ENCODE measurements around the gene TXNL4B.

TXNL4B gene

GRCh38 chr16:72131036-72131435 is 37.6 kb upstream of the TXNL4B start:
- CTCF ChIA-PET = interaction anchor here (1.6 kb wide), 1 partner anchor 111 kb away, joined by 3 read pairs; no protein-coding TSS in a partner anchor

DNA sequence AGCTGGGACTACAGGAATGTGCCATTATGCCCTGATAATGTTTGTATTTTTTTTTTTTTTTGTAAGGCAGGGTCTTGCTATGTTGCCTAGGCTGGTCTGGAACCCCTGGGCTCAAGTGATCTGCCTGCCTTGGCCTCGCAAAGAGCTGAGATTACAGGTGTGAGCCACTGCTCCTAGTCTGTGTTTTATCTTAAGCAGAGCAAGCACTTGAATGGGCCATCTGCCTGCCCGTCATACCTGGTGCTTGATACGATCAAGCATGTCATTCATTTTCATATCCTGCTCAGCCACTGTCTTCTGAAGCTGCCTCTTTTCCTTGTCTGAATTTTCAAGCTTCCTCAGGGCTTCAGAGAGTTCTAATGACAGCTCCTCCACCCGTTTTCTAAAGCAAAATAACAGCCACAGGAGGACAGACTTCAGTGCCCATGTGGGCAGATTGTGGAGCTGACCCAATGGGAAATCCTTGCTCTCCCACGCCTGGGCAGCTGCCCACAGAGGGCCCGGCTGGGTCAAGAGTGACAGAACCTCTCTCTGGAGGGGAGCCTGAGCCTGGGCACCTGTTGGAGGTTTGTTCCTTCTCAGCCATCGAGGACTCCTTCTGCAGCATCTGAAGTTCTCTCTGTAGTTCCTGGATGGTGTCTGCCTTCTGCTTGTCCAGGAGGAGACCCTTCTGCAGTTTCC is 36.7 kb upstream of the TXNL4B start:
- no peak overlapping the region for H3K27ac ChIP-seq (ENCODE audit: extremely low read depth, low read depth, low read length)
- no peaks in the 10 kb centered on the region for H3K9me3 ChIP-seq (ENCODE audit: control insufficient read depth, insufficient read depth, low read depth, low read length)
- no peak overlapping the region for H3K4me3 ChIP-seq (ENCODE audit: low read depth, low read length)
- CTCF ChIA-PET = interaction anchor here (0.6 to 1.6 kb wide), 3 partner anchors 20 to 677 kb away, joined by 3 to 4 read pairs (median 3); no protein-coding TSS in a partner anchor
- no peak for TF ChIP-seq ZNF501 (tag by site-specific recombination; IDR thresholded peaks at IDR 0.05)
- TF ChIP-seq ZNF837 (tag by site-specific recombination; IDR thresholded peaks at IDR 0.05) = no peak
- no peak for TF ChIP-seq GFI1B (tag by site-specific recombination; IDR thresholded peaks at IDR 0.05)
- TF ChIP-seq FEZF1 (tag by site-specific recombination; IDR thresholded peaks at IDR 0.05) = no peak
- TF ChIP-seq ZNF133 (tag by site-specific recombination; IDR thresholded peaks at IDR 0.05) = no peak
- TF ChIP-seq EGR2 (tag by site-specific recombination; IDR thresholded peaks at IDR 0.05; ENCODE audit: low read depth) = no peak
- TF ChIP-seq, protein P1, sequence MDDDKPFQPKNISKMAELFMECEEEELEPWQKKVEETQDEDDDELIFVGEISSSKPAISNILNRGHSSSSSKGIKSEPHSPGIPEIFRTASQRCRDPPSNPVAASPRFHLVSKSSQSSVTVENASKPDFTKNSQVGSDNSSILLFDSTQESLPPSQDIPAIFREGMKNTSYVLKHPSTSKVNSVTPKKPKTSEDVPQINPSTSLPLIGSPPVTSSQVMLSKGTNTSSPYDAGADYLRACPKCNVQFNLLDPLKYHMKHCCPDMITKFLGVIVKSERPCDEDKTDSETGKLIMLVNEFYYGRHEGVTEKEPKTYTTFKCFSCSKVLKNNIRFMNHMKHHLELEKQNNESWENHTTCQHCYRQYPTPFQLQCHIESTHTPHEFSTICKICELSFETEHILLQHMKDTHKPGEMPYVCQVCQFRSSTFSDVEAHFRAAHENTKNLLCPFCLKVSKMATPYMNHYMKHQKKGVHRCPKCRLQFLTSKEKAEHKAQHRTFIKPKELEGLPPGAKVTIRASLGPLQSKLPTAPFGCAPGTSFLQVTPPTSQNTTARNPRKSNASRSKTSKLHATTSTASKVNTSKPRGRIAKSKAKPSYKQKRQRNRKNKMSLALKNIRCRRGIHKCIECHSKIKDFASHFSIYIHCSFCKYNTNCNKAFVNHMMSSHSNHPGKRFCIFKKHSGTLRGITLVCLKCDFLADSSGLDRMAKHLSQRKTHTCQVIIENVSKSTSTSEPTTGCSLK (tag by site-specific recombination; IDR thresholded peaks at IDR 0.05) = no peak
- no peak for TF ChIP-seq KLF7 (tag by site-specific recombination; IDR thresholded peaks at IDR 0.05; ENCODE audit: borderline replicate concordance)
- no peak for TF ChIP-seq REPIN1 (tag by site-specific recombination; IDR thresholded peaks at IDR 0.05; ENCODE audit: low read depth)
- no peak for TF ChIP-seq ZNF664 (tag by site-specific recombination; IDR thresholded peaks at IDR 0.05)
- no peak for TF ChIP-seq SCRT2 (tag by site-specific recombination; IDR thresholded peaks at IDR 0.05)
- TF ChIP-seq, protein P2, sequence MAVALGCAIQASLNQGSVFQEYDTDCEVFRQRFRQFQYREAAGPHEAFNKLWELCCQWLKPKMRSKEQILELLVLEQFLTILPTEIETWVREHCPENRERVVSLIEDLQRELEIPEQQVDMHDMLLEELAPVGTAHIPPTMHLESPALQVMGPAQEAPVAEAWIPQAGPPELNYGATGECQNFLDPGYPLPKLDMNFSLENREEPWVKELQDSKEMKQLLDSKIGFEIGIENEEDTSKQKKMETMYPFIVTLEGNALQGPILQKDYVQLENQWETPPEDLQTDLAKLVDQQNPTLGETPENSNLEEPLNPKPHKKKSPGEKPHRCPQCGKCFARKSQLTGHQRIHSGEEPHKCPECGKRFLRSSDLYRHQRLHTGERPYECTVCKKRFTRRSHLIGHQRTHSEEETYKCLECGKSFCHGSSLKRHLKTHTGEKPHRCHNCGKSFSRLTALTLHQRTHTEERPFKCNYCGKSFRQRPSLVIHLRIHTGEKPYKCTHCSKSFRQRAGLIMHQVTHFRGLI (tag by site-specific recombination; IDR thresholded peaks at IDR 0.05) = no peak
- TF ChIP-seq ZNF211 (tag by site-specific recombination; IDR thresholded peaks at IDR 0.05; ENCODE audit: low read depth) = no peak
- TF ChIP-seq ZNF202 (tag by site-specific recombination; IDR thresholded peaks at IDR 0.05; ENCODE audit: borderline replicate concordance) = no peak
- no peak for TF ChIP-seq ZXDB (tag by site-specific recombination; IDR thresholded peaks at IDR 0.05)
- no peak for TF ChIP-seq ZNF426 (tag by site-specific recombination; IDR thresholded peaks at IDR 0.05)
- TF ChIP-seq ZFP37 (tag by site-specific recombination; IDR thresholded peaks at IDR 0.05) = no peak
- POLR2A ChIA-PET = no interaction called here
- peaks cover 0 to 5% of the 10 kb centered on the region in 2 experiments; a peak in 1 of 3 replicates for H3K36me3 ChIP-seq (ENCODE audit: control insufficient read depth in 2 of 2, insufficient read depth in 1 of 2, low read length in 2 of 2)
- H3K4me1 ChIP-seq (ENCODE audit: control insufficient read depth, insufficient read depth, low read length) = no peaks in the 10 kb centered on the region

More at GRCh38 chr16:72131036-72131435, 37.6 kb upstream of the TXNL4B start:
- TF ChIP-seq, protein P3, sequence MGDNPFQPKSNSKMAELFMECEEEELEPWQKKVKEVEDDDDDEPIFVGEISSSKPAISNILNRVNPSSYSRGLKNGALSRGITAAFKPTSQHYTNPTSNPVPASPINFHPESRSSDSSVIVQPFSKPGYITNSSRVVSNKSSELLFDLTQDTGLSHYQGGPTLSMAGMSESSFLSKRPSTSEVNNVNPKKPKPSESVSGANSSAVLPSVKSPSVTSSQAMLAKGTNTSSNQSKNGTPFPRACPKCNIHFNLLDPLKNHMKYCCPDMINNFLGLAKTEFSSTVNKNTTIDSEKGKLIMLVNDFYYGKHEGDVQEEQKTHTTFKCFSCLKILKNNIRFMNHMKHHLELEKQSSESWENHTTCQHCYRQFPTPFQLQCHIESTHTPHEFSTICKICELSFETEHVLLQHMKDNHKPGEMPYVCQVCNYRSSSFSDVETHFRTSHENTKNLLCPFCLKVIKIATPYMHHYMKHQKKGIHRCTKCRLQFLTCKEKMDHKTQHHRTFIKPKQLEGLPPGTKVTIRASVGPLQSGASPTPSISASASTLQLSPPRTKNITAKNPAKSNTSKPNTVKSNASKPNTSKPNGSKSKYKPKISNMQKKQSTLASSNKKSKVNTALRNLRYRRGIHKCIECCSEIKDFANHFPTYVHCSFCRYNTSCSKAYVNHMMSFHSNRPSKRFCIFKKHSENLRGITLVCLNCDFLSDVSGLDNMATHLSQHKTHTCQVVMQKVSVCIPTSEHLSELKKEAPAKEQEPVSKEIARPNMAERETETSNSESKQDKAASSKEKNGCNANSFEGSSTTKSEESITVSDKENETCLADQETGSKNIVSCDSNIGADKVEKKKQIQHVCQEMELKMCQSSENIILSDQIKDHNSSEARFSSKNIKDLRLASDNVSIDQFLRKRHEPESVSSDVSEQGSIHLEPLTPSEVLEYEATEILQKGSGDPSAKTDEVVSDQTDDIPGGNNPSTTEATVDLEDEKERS (tag by site-specific recombination; IDR thresholded peaks at IDR 0.05) = no peak
- TF ChIP-seq ZNF223 (tag by site-specific recombination; IDR thresholded peaks at IDR 0.05) (no peak), ZNF146 (tag by site-specific recombination; IDR thresholded peaks at IDR 0.05) (no peak), HOXC10 (CRISPR knock-in tag; IDR thresholded peaks at IDR 0.05) (no peak), ZFHX2 (tag by site-specific recombination; conservative IDR thresholded peaks at IDR 0.05) (peak; percentile 94), ZNF670 (tag by site-specific recombination; IDR thresholded peaks at IDR 0.05; ENCODE audit: low read depth) (no peak), EGR2 (tag by site-specific recombination; IDR thresholded peaks at IDR 0.05; ENCODE audit: low read depth) (peak; percentile 99)
- H3K9me3 ChIP-seq (ENCODE audit: control insufficient read depth, insufficient read depth, low read depth, low read length) = no peaks in the 10 kb centered on the region
- peaks cover 0 to 5% of the 10 kb centered on the region in 2 experiments; a peak in 1 of 3 replicates for H3K36me3 ChIP-seq (ENCODE audit: control insufficient read depth in 2 of 2, insufficient read depth in 1 of 2, low read length in 2 of 2)
- POLR2A ChIA-PET = no interaction called here
- H3K27ac ChIP-seq (ENCODE audit: extremely low read depth, low read depth, low read length) = no peak overlapping the region
- H3K4me1 ChIP-seq (ENCODE audit: control insufficient read depth, insufficient read depth, low read length) = no peaks in the 10 kb centered on the region
- H3K4me3 ChIP-seq (ENCODE audit: low read depth, low read length) = no peak overlapping the region

Measured in HEK293 (cell line).